BJ (cell line): ENCODE results near the gene ARHGAP40. TPM values are rescaled to one million over a fixed set of nuclear protein-coding genes. Genes with fewer than 3 reads are reported as not detected.

Source experiments
- CTCF ChIA-PET: fragments of 350-600 bp; formaldehyde crosslinking; extraction: SDS; loops from one replicate; lab custom pipeline; 2021; ENCODE audit warnings: antibody characterized with exemption, inconsistent platforms; lab: Yijun Ruan, JAX
- POLR2A ChIA-PET: fragments of 300-600 bp; sonication (Branson Sonifier 250); formaldehyde crosslinking; extraction: SDS; loops from one replicate; lab custom pipeline; 2021; ENCODE audit warnings: antibody characterized with exemption; lab: Charles Lee
- DNase-seq: peaks from one replicate; pipeline ENCODE4 v3.0.0-alpha.2; 2011; ENCODE audit warnings: low read depth
- H3K27me3 ChIP-seq: 2 replicates; pipeline ENCODE4 v1.6.0; 2011; ENCODE audit warnings: low read length; ENCODE audit not compliant: control insufficient read depth, insufficient read depth
- H3K36me3 ChIP-seq: 2 replicates; pipeline ENCODE4 v1.5.1; 2011; ENCODE audit warnings: low read length; ENCODE audit not compliant: control insufficient read depth, insufficient read depth
- H3K4me3 ChIP-seq: 2 replicates; pipeline ENCODE4 v1.5.1; 2011; ENCODE audit warnings: low read depth, mild to moderate bottlenecking, control low read depth, low read length
- CTCF ChIP-seq: IDR thresholded peaks from 2 replicates; pipeline ENCODE4 v1.5.1; 2011; ENCODE audit warnings: low read depth, mild to moderate bottlenecking, control low read depth, inconsistent platforms, low read length, moderate library complexity; ENCODE audit not compliant: insufficient read depth
- polyA plus RNA-seq: library from polyadenylated mRNA; depleted of rRNA; stranded (reverse); fragments of >200 nt; gene quantifications from 2 replicates; pipeline ENCODE4 v1.2.3, GENCODE V29; 2011

The ARHGAP40 gene
- polyA plus RNA-seq, 1 experiment = not detected

GRCh38 chr20:38625896-38626295, 24.3 kb downstream of the ARHGAP40 start:
- Histone ChIP-seq H3K27me3 (peaks cover 1% of the 10 kb centered on the region), H3K4me3 (no peak overlapping the region), H3K36me3 (no peaks in the 10 kb centered on the region)
- DNase-seq = no peak
- ChIA-PET CTCF (no interaction called here), POLR2A (no interaction called here)
- TF ChIP-seq CTCF = no peak

GRCh38 chr20:38626921-38627659, 25.5 kb downstream of the ARHGAP40 start:
- H3K4me3 ChIP-seq = no peak overlapping the region
- TF ChIP-seq CTCF = no peak
- POLR2A ChIA-PET = no interaction called here
- no peak for DNase-seq
- CTCF ChIA-PET = no interaction called here
- no peaks in the 10 kb centered on the region for H3K36me3 ChIP-seq
- peaks cover 1% of the 10 kb centered on the region; the same call in 1 of the 2 replicates for H3K27me3 ChIP-seq

GRCh38 chr20:38628580-38629470, 27.2 kb downstream of the ARHGAP40 start:
- ChIA-PET CTCF (interaction anchor here (0.7 kb wide), 1 partner anchor 13 kb away, joined by 5 read pairs; no protein-coding TSS in a partner anchor), POLR2A (no interaction called here)
- no peak overlapping the region for H3K4me3 ChIP-seq
- peaks cover 1% of the 10 kb centered on the region; the same call in 1 of the 2 replicates for H3K27me3 ChIP-seq
- no peaks in the 10 kb centered on the region for H3K36me3 ChIP-seq
- TF ChIP-seq CTCF = no peak
- no peak for DNase-seq

GRCh38 chr20:38629979-38630378, 28.4 kb downstream of the ARHGAP40 start:
- CTCF ChIA-PET = interaction anchor here (0.8 kb wide), 1 partner anchor 8 kb away, joined by 3 read pairs; no protein-coding TSS in a partner anchor
- Histone ChIP-seq H3K4me3 (no peak overlapping the region), H3K27me3 (peaks cover 1% of the 10 kb centered on the region; the same call in 1 of the 2 replicates), H3K36me3 (no peaks in the 10 kb centered on the region)
- TF ChIP-seq CTCF = no peak
- DNase-seq = no peak
- POLR2A ChIA-PET = no interaction called here

- POLR2A ChIA-PET = no interaction called here
- CTCF ChIA-PET = interaction anchor here (0.6 to 0.8 kb wide), 2 partner anchors 9 to 669 kb away, joined by 3 read pairs; no protein-coding TSS in a partner anchor
- Histone ChIP-seq H3K4me3 (no peak overlapping the region), H3K27me3 (peaks cover 1% of the 10 kb centered on the region; the same call in 1 of the 2 replicates), H3K36me3 (no peaks in the 10 kb centered on the region)
- no peak for TF ChIP-seq CTCF
- no peak for DNase-seq
These were observed 29.1 kb downstream of the ARHGAP40 start for GRCh38 chr20:38630727-38631126.
